Measurements from ENCODE around the gene MAP7. TPM values are rescaled to one million over a fixed set of nuclear protein-coding genes. Genes with fewer than 3 reads are reported as not detected.

MAP7 gene
- total RNA-seq, 2 donors from 2014 or later = 69.4 to 74.3 TPM

- DNase-seq = no peak
- intact Hi-C loops (cut with DNase I) = no loop called here
- H3K27ac ChIP-seq = no peak overlapping the region
- no peaks in the 10 kb centered on the region for H3K9me3 ChIP-seq
- TF ChIP-seq CTCF (IDR thresholded peaks at IDR 0.05) = no peak
- no peak overlapping the region for H3K9ac ChIP-seq (ENCODE audit: low read depth in 2 of 2, low read length in 2 of 2)
- H3K27me3 ChIP-seq = no peaks in the 10 kb centered on the region
- H3K4me1 ChIP-seq = no peaks in the 10 kb centered on the region
- no peak overlapping the region for H3K4me3 ChIP-seq
- no peaks in the 10 kb centered on the region for H3K36me3 ChIP-seq
These were observed 137.8 kb downstream of the MAP7 start for GRCh38 chr6:136412410-136412809.

- intact Hi-C loops (cut with DNase I) = no loop called here
- TF ChIP-seq CTCF (IDR thresholded peaks at IDR 0.05) = no peak
- DNase-seq = no peak
- Histone ChIP-seq H3K27me3 (no peaks in the 10 kb centered on the region), H3K4me1 (no peaks in the 10 kb centered on the region), H3K36me3 (no peaks in the 10 kb centered on the region), H3K9me3 (no peaks in the 10 kb centered on the region), H3K27ac (no peak overlapping the region), H3K9ac (ENCODE audit: low read depth in 2 of 2, low read length in 2 of 2) (no peak overlapping the region), H3K4me3 (no peak overlapping the region)
These were observed 138.5 kb downstream of the MAP7 start for GRCh38 chr6:136411453-136412354.

- Histone ChIP-seq H3K9me3 (no peaks in the 10 kb centered on the region), H3K36me3 (no peaks in the 10 kb centered on the region), H3K4me3 (no peak overlapping the region), H3K27me3 (no peaks in the 10 kb centered on the region), H3K27ac (no peak overlapping the region), H3K4me1 (no peaks in the 10 kb centered on the region), H3K9ac (ENCODE audit: low read depth in 2 of 2, low read length in 2 of 2) (no peak overlapping the region)
- no peak for DNase-seq
- intact Hi-C loops (cut with DNase I) = no loop called here
- TF ChIP-seq CTCF (IDR thresholded peaks at IDR 0.05) = no peak
These were observed 139.2 kb downstream of the MAP7 start for GRCh38 chr6:136411025-136411325.

DNA sequence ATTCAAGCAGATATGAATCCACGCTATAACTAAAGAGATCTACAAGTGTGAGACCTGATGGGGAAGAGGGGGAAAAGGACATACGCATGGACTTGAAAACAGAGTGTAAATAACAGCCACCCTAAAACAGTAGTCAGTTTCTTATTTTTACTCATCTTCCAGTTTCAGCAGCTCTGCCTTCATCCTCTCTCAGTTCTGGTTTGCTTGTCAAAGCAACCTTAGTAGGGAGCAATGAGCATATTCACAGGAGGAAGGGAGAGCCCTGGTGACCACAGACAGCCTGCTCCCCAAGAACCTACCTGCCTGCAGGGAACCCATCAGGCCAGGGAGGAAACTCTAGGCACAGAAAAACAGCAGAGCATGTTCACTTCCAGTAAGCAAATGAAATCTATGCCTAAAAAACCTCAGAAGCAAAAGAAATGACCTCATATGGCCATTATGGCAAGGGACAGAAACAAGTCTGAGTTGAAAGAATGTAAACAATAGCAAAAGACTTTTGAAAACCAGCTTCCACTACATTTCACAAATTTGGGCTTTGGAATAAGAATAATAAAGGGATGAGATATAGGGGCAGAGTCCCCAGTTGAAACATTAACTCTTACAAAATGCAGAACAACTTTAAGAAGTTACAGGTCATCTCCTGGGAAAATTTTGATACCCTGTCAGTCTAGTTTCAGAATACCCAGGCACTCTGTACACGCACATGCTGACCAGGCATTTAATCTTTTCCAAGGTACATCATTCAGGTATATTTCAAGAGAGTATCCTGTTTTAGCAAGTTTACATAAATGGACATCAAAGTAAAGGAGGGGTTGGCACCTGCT, 139.8 kb downstream of the MAP7 start:
- no peaks in the 10 kb centered on the region for H3K4me1 ChIP-seq
- H3K9ac ChIP-seq (ENCODE audit: low read depth in 2 of 2, low read length in 2 of 2) = no peak overlapping the region
- no peaks in the 10 kb centered on the region for H3K9me3 ChIP-seq
- H3K27ac ChIP-seq = no peak overlapping the region
- TF ChIP-seq CTCF (IDR thresholded peaks at IDR 0.05) = no peak
- no peak overlapping the region for H3K4me3 ChIP-seq
- intact Hi-C loops (cut with DNase I) = no loop called here
- no peak for DNase-seq
- no peaks in the 10 kb centered on the region for H3K36me3 ChIP-seq
- no peaks in the 10 kb centered on the region for H3K27me3 ChIP-seq

- no peaks in the 10 kb centered on the region for H3K4me1 ChIP-seq
- no peaks in the 10 kb centered on the region for H3K9me3 ChIP-seq
- no peak overlapping the region for H3K4me3 ChIP-seq
- no peaks in the 10 kb centered on the region for H3K36me3 ChIP-seq
- no peak for DNase-seq
- intact Hi-C loops (cut with DNase I) = no loop called here
- no peak for TF ChIP-seq CTCF (IDR thresholded peaks at IDR 0.05)
- no peak overlapping the region for H3K9ac ChIP-seq (ENCODE audit: low read depth in 2 of 2, low read length in 2 of 2)
- no peaks in the 10 kb centered on the region for H3K27me3 ChIP-seq
- H3K27ac ChIP-seq = no peak overlapping the region
These were observed 140.6 kb downstream of the MAP7 start for GRCh38 chr6:136409597-136409996.
